HEK293 (cell line): ENCODE measurements around the gene MYD88.

Source experiments
- CTCF ChIA-PET: fragments of 350-600 bp; formaldehyde crosslinking; extraction: SDS; loops from one replicate; lab custom pipeline; 2021; ENCODE audit warnings: antibody characterized with exemption; lab: Yijun Ruan, JAX
- POLR2A ChIA-PET: fragments of 300-600 bp; formaldehyde crosslinking; extraction: SDS; loops from one replicate; lab custom pipeline; 2020; ENCODE audit warnings: antibody characterized with exemption, inconsistent platforms; lab: Yijun Ruan, JAX
- H3K27ac ChIP-seq: fragments of 200-500 bp; sonication (Bioruptor generic); 2 replicates; pipeline ENCODE4 v1.5.1; 2014; ENCODE audit warnings: low read depth, low read length, control low read depth, inconsistent platforms; ENCODE audit errors: extremely low read depth
- H3K36me3 ChIP-seq, 2 experiments: fragments of 200-500 bp in 1 of 2; sonication (Bioruptor generic) in 1 of 2; 1 replicate in 1 of 2; 2 replicates in 1 of 2; pipeline ENCODE4 v1.5.1; 2014 to 2017; ENCODE audit warnings: inconsistent platforms in 2 of 2, low read length in 2 of 2; ENCODE audit not compliant: control insufficient read depth in 2 of 2, insufficient read depth in 1 of 2
- H3K4me1 ChIP-seq: fragments of 200-500 bp; sonication (Bioruptor generic); 2 replicates; pipeline ENCODE4 v1.5.1; 2014; ENCODE audit warnings: mild to moderate bottlenecking, low read length, inconsistent platforms; ENCODE audit not compliant: control insufficient read depth, insufficient read depth
- H3K4me3 ChIP-seq: 2 replicates; pipeline ENCODE4 v1.5.1; 2011; ENCODE audit warnings: low read depth, mild to moderate bottlenecking, control low read depth, low read length, moderate library complexity
- H3K9me3 ChIP-seq: fragments of 200-500 bp; sonication (Bioruptor generic); 2 replicates; pipeline ENCODE4 v1.5.1; 2014; ENCODE audit warnings: low read depth, low read length, inconsistent platforms; ENCODE audit not compliant: control insufficient read depth, insufficient read depth
- GLIS1 ChIP-seq: fragments of 450-650 bp; formaldehyde crosslinking; IDR thresholded peaks from 2 replicates; pipeline ENCODE4 v1.5.1; 2016; ENCODE audit warnings: missing biosample characterization, missing genetic modification characterization
- RBAK ChIP-seq: fragments of 450-650 bp; formaldehyde crosslinking; IDR thresholded peaks from 2 replicates; pipeline ENCODE4 v1.5.1; 2016; ENCODE audit warnings: missing biosample characterization, missing genetic modification characterization
- SP2 ChIP-seq: fragments of 450-650 bp; formaldehyde crosslinking; IDR thresholded peaks from 2 replicates; pipeline ENCODE4 v1.5.1; 2016; ENCODE audit warnings: missing biosample characterization, missing genetic modification characterization
- ZBTB48 ChIP-seq: fragments of 450-650 bp; formaldehyde crosslinking; IDR thresholded peaks from 2 replicates; pipeline ENCODE4 v1.5.1; 2016; ENCODE audit warnings: missing biosample characterization, missing genetic modification characterization
- ZNF10 ChIP-seq: fragments of 450-650 bp; formaldehyde crosslinking; IDR thresholded peaks from 2 replicates; pipeline ENCODE4 v1.5.1; 2017; ENCODE audit warnings: missing biosample characterization, missing genetic modification characterization
- ZNF184 ChIP-seq: fragments of 450-650 bp; IDR thresholded peaks from 2 replicates; pipeline ENCODE4 v1.5.1; 2018; ENCODE audit warnings: missing biosample characterization, mild to moderate bottlenecking, missing genetic modification characterization
- ZNF292 ChIP-seq: fragments of 450-650 bp; formaldehyde crosslinking; IDR thresholded peaks from 2 replicates; pipeline ENCODE4 v1.5.1; 2016; ENCODE audit warnings: low read depth, missing biosample characterization, missing genetic modification characterization, borderline replicate concordance
- ZNF302 ChIP-seq: fragments of 450-650 bp; formaldehyde crosslinking; IDR thresholded peaks from 2 replicates; pipeline ENCODE4 v1.5.1; 2016; ENCODE audit warnings: missing biosample characterization, missing genetic modification characterization, low read depth
- ZNF37A ChIP-seq: fragments of 450-650 bp; IDR thresholded peaks from 2 replicates; pipeline ENCODE4 v1.5.1; 2018; ENCODE audit warnings: missing biosample characterization, missing genetic modification characterization
- ZNF501 ChIP-seq: fragments of 450-650 bp; formaldehyde crosslinking; IDR thresholded peaks from 2 replicates; pipeline ENCODE4 v1.5.1; 2016; ENCODE audit warnings: missing biosample characterization, missing genetic modification characterization
- ZNF529 ChIP-seq: fragments of 450-650 bp; formaldehyde crosslinking; IDR thresholded peaks from 2 replicates; pipeline ENCODE4 v1.5.1; 2017; ENCODE audit warnings: missing genetic modification characterization, missing biosample characterization; ENCODE audit not compliant: insufficient replicate concordance
- ZNF768 ChIP-seq: fragments of 450-650 bp; formaldehyde crosslinking; IDR thresholded peaks from 2 replicates; pipeline ENCODE4 v1.5.1; 2018; ENCODE audit warnings: missing biosample characterization, mild to moderate bottlenecking, missing genetic modification characterization
- ZNF777 ChIP-seq: fragments of 450-650 bp; formaldehyde crosslinking; IDR thresholded peaks from 2 replicates; pipeline ENCODE4 v1.5.1; 2017; ENCODE audit warnings: missing biosample characterization, missing genetic modification characterization, borderline replicate concordance
- ZNF791 ChIP-seq: fragments of 450-650 bp; formaldehyde crosslinking; IDR thresholded peaks from 2 replicates; pipeline ENCODE4 v1.5.1; 2016; ENCODE audit warnings: missing biosample characterization, missing genetic modification characterization
- TF ChIP-seq, protein P1 (sequence below): fragments of 450-650 bp; formaldehyde crosslinking; IDR thresholded peaks from 2 replicates; pipeline ENCODE4 v1.5.1; 2017; ENCODE audit warnings: missing biosample characterization, mild to moderate bottlenecking, missing genetic modification characterization, moderate library complexity
- TF ChIP-seq, protein P2 (sequence below): fragments of 450-650 bp; formaldehyde crosslinking; IDR thresholded peaks from 2 replicates; pipeline ENCODE4 v1.5.1; 2016; ENCODE audit warnings: missing biosample characterization, missing genetic modification characterization
- TF ChIP-seq, protein P3 (sequence below): fragments of 450-650 bp; formaldehyde crosslinking; IDR thresholded peaks from 2 replicates; pipeline ENCODE4 v1.5.1; 2017; ENCODE audit warnings: missing biosample characterization, missing genetic modification characterization
- TF ChIP-seq, protein P4 (sequence below): IDR thresholded peaks from 2 replicates; pipeline ENCODE4 v1.6.1; 2011; ENCODE audit warnings: mild to moderate bottlenecking, low read depth, low read length, borderline replicate concordance
- TF ChIP-seq, protein P5 (sequence below): fragments of 450-650 bp; formaldehyde crosslinking; IDR thresholded peaks from 2 replicates; pipeline ENCODE4 v1.5.1; 2016; ENCODE audit warnings: missing biosample characterization, missing genetic modification characterization

MYD88 gene

DNA sequence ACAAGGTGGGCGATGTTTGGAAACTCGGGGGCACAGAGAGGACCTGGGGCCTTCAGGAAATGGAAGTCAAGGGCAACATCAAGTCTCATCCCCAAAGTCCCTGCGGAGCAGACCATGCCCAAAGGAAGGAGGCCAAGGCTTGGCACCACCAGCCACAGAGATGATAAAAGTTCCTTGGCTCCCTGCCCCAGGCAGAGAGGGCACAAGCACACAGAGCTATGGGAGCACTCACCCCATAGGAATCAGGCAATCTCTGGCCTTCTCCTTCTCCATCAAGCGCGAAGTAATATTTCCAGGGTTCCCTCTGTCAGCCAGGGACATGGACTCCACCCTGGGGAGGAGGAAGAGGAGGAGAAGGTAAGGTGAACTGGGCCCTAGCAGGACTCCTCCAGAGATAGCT lies 9.4 kb upstream of the MYD88 start:
- H3K4me3 ChIP-seq = no peak overlapping the region
- peaks cover 4 to 98% of the 10 kb centered on the region in 2 experiments for H3K36me3 ChIP-seq
- CTCF ChIA-PET = no interaction called here
- no peaks in the 10 kb centered on the region for H3K9me3 ChIP-seq
- H3K27ac ChIP-seq = no peak overlapping the region
- no peaks in the 10 kb centered on the region for H3K4me1 ChIP-seq
- POLR2A ChIA-PET = no interaction called here
- TF ChIP-seq ZNF184 (tag by site-specific recombination) (no peak), ZNF292 (tag by site-specific recombination) (no peak), ZBTB48 (no peak), RBAK (tag by site-specific recombination) (no peak), ZNF501 (tag by site-specific recombination) (no peak)
- TF ChIP-seq, protein P1, sequence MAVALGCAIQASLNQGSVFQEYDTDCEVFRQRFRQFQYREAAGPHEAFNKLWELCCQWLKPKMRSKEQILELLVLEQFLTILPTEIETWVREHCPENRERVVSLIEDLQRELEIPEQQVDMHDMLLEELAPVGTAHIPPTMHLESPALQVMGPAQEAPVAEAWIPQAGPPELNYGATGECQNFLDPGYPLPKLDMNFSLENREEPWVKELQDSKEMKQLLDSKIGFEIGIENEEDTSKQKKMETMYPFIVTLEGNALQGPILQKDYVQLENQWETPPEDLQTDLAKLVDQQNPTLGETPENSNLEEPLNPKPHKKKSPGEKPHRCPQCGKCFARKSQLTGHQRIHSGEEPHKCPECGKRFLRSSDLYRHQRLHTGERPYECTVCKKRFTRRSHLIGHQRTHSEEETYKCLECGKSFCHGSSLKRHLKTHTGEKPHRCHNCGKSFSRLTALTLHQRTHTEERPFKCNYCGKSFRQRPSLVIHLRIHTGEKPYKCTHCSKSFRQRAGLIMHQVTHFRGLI (tag by site-specific recombination) = no peak
- TF ChIP-seq, protein P2, sequence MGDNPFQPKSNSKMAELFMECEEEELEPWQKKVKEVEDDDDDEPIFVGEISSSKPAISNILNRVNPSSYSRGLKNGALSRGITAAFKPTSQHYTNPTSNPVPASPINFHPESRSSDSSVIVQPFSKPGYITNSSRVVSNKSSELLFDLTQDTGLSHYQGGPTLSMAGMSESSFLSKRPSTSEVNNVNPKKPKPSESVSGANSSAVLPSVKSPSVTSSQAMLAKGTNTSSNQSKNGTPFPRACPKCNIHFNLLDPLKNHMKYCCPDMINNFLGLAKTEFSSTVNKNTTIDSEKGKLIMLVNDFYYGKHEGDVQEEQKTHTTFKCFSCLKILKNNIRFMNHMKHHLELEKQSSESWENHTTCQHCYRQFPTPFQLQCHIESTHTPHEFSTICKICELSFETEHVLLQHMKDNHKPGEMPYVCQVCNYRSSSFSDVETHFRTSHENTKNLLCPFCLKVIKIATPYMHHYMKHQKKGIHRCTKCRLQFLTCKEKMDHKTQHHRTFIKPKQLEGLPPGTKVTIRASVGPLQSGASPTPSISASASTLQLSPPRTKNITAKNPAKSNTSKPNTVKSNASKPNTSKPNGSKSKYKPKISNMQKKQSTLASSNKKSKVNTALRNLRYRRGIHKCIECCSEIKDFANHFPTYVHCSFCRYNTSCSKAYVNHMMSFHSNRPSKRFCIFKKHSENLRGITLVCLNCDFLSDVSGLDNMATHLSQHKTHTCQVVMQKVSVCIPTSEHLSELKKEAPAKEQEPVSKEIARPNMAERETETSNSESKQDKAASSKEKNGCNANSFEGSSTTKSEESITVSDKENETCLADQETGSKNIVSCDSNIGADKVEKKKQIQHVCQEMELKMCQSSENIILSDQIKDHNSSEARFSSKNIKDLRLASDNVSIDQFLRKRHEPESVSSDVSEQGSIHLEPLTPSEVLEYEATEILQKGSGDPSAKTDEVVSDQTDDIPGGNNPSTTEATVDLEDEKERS (tag by site-specific recombination) = no peak
- TF ChIP-seq, protein P3, sequence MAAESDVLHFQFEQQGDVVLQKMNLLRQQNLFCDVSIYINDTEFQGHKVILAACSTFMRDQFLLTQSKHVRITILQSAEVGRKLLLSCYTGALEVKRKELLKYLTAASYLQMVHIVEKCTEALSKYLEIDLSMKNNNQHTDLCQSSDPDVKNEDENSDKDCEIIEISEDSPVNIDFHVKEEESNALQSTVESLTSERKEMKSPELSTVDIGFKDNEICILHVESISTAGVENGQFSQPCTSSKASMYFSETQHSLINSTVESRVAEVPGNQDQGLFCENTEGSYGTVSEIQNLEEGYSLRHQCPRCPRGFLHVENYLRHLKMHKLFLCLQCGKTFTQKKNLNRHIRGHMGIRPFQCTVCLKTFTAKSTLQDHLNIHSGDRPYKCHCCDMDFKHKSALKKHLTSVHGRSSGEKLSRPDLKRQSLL = no peak
- TF ChIP-seq, protein P4, sequence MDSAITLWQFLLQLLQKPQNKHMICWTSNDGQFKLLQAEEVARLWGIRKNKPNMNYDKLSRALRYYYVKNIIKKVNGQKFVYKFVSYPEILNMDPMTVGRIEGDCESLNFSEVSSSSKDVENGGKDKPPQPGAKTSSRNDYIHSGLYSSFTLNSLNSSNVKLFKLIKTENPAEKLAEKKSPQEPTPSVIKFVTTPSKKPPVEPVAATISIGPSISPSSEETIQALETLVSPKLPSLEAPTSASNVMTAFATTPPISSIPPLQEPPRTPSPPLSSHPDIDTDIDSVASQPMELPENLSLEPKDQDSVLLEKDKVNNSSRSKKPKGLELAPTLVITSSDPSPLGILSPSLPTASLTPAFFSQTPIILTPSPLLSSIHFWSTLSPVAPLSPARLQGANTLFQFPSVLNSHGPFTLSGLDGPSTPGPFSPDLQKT = no peak

DNA sequence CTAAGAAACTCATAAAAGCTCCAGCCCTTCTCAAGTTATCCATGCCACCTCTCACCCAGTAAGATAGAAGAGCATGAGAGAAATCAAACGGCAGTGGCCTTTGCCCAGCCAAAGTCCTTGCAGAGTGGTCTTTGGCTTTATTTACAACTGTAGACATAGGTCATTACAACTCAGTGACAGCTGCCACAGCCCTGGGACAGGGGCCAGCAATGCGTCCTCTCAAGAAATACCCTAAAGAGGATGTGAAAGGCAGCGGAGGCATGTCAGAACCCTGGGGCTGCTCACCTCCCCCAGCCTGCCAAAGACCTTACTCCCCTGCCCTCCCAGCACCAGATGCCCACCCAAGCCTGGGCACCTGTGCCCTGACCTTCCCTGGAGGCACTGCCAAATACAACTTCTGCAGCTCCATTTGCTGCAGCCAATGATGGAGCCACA lies 7.8 kb upstream of the MYD88 start:
- POLR2A ChIA-PET = no interaction called here
- no peaks in the 10 kb centered on the region for H3K4me1 ChIP-seq
- no peak overlapping the region for H3K27ac ChIP-seq
- peaks cover 4 to 94% of the 10 kb centered on the region in 2 experiments for H3K36me3 ChIP-seq
- TF ChIP-seq ZNF791 (no peak), SP2 (tag by site-specific recombination) (no peak), ZBTB48 (no peak), GLIS1 (tag by site-specific recombination) (no peak), ZNF302 (tag by site-specific recombination) (no peak), ZNF10 (tag by site-specific recombination) (no peak)
- H3K9me3 ChIP-seq = no peaks in the 10 kb centered on the region
- H3K4me3 ChIP-seq = no peak overlapping the region
- CTCF ChIA-PET = interaction anchor here (0.6 to 1.1 kb wide), 3 partner anchors 33 to 325 kb away, joined by 3 to 4 read pairs (median 3); no protein-coding TSS in a partner anchor

DNA sequence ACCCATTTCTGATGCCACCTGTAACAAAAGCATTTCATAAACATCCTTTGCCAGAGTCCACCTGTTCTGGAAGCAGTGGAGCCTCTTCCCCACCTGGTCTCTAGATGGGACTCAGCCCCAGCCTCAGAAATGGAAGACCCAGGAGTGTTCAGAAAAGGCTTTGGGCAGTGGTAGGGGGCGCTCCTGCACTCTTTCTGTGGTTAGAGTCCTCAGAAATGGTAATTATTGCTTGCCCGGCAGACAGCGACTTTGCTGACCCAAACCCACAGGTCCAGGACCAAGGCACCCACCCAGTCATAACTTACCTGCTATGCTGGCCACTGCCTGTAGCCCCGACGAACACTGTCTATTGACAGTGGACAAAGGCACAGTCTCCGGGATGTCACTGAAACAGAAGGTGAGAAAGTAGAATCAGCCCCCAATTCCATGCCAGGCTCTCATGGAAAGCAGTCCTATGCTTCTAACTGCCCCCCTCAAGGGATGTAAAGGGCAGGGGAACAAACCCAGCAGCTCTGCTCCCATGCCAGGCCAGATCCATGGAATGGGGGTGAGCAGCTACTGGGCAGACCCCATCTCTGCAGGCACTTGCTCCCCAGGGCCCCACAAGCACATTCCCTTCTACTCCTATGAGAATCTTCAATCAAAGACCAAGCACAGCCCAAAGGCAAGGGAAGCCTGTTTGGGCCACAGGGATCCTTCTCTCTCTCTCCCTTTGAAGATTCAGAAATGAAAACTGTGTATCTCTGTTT lies 6.7 kb upstream of the MYD88 start:
- no peak overlapping the region for H3K27ac ChIP-seq
- POLR2A ChIA-PET = no interaction called here
- CTCF ChIA-PET = interaction anchor here (0.6 to 1.9 kb wide), 4 partner anchors 115 to 215 kb away, joined by 3 to 6 read pairs (median 4); partner anchors contain the start of gene XYLB

More for the DNA sequence above, 6.7 kb upstream of the MYD88 start:
- Histone ChIP-seq H3K4me1 (no peaks in the 10 kb centered on the region), H3K36me3 (peaks cover 4 to 82% of the 10 kb centered on the region in 2 experiments), H3K9me3 (no peaks in the 10 kb centered on the region), H3K4me3 (no peak overlapping the region)
- TF ChIP-seq ZNF777 (no peak), ZNF768 (tag by site-specific recombination) (no peak), ZNF37A (no peak), ZNF529 (tag by site-specific recombination) (no peak)
- TF ChIP-seq, protein P5, sequence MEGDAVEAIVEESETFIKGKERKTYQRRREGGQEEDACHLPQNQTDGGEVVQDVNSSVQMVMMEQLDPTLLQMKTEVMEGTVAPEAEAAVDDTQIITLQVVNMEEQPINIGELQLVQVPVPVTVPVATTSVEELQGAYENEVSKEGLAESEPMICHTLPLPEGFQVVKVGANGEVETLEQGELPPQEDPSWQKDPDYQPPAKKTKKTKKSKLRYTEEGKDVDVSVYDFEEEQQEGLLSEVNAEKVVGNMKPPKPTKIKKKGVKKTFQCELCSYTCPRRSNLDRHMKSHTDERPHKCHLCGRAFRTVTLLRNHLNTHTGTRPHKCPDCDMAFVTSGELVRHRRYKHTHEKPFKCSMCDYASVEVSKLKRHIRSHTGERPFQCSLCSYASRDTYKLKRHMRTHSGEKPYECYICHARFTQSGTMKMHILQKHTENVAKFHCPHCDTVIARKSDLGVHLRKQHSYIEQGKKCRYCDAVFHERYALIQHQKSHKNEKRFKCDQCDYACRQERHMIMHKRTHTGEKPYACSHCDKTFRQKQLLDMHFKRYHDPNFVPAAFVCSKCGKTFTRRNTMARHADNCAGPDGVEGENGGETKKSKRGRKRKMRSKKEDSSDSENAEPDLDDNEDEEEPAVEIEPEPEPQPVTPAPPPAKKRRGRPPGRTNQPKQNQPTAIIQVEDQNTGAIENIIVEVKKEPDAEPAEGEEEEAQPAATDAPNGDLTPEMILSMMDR (tag by site-specific recombination) = no peak
